HepG2 (cell line): Measurements from ENCODE around the gene FAM83G.
A peak's percentile ranks its signal among the peaks of the same experiment; 100 is the strongest.

Experiments used
- CBX2 ChIP-seq, 2 experiments: fragments of 200-600 bp in 1 of 2; sonication (generic); formaldehyde crosslinking in 1 of 2; IDR thresholded peaks; 2 replicates each; pipeline versions ENCODE4 v1.7.0 to v1.8.1; 2018 to 2022; ENCODE audit warnings: low read depth in 2 of 2, low read length in 1 of 2, mild to moderate bottlenecking in 1 of 2, missing genetic modification reagents in 1 of 2
- CHCHD3 ChIP-seq: sonication (generic); formaldehyde crosslinking; IDR thresholded peaks from 2 replicates; pipeline ENCODE4 v1.8.0; 2022; ENCODE audit warnings: mild to moderate bottlenecking, missing genetic modification reagents, moderate library complexity
- CREB1 ChIP-seq, 2 experiments: fragments of 450-650 bp in 1 of 2; IDR thresholded peaks; 2 replicates each; pipeline ENCODE4 v1.6.1; 2016 to 2017; ENCODE audit warnings: control low read depth in 1 of 2, mild to moderate bottlenecking in 1 of 2, missing compliant biosample characterization in 1 of 2, missing genetic modification characterization in 1 of 2
- CREM ChIP-seq, 2 experiments: sonication (generic) in 1 of 2; formaldehyde crosslinking in 1 of 2; IDR thresholded peaks; 2 replicates each; pipeline versions ENCODE4 v1.4.0 to v1.6.1; 2016 to 2020; ENCODE audit warnings: antibody characterized with exemption in 1 of 2, mild to moderate bottlenecking in 1 of 2, missing genetic modification reagents in 1 of 2
- CTCF ChIP-seq: sonication (generic); formaldehyde crosslinking; IDR thresholded peaks from 2 replicates; pipeline ENCODE4 v1.5.0; 2020; ENCODE audit warnings: mild to moderate bottlenecking, missing genetic modification reagents, moderate library complexity
- TCF7 ChIP-seq: sonication (generic); IDR thresholded peaks from 2 replicates; pipeline ENCODE4 v1.6.1; 2016; ENCODE audit warnings: antibody characterized with exemption, low read depth
- TCF7L2 ChIP-seq: IDR thresholded peaks from 2 replicates; pipeline ENCODE4 v1.6.1; 2011; ENCODE audit warnings: mild to moderate bottlenecking, low read depth, low read length, moderate library complexity
- YEATS4 ChIP-seq: sonication (generic); formaldehyde crosslinking; IDR thresholded peaks from 2 replicates; pipeline ENCODE4 v1.4.0; 2020; ENCODE audit warnings: missing genetic modification reagents, borderline replicate concordance
- ZBTB39 ChIP-seq: sonication (generic); formaldehyde crosslinking; IDR thresholded peaks from 2 replicates; pipeline ENCODE4 v1.5.0; 2020; ENCODE audit warnings: missing genetic modification reagents
- ZFP90 ChIP-seq: sonication (generic); formaldehyde crosslinking; IDR thresholded peaks from 2 replicates; pipeline ENCODE4 v1.8.0; 2022; ENCODE audit warnings: missing genetic modification reagents, mild to moderate bottlenecking, inconsistent platforms, borderline replicate concordance
- ZNF232 ChIP-seq: sonication (generic); formaldehyde crosslinking; IDR thresholded peaks from 2 replicates; pipeline ENCODE4 v1.4.0; 2020; ENCODE audit warnings: missing genetic modification reagents, borderline replicate concordance
- ZNF276 ChIP-seq: sonication (generic); formaldehyde crosslinking; IDR thresholded peaks from 2 replicates; pipeline ENCODE4 v1.4.0; 2020; ENCODE audit warnings: mild to moderate bottlenecking, low read depth, missing genetic modification reagents
- ZNF337 ChIP-seq: sonication (generic); formaldehyde crosslinking; IDR thresholded peaks from 2 replicates; pipeline ENCODE4 v1.5.1; 2020; ENCODE audit warnings: missing genetic modification reagents, low read depth, mild to moderate bottlenecking, borderline replicate concordance
- ZNF776 ChIP-seq: sonication (generic); formaldehyde crosslinking; IDR thresholded peaks from 2 replicates; pipeline ENCODE4 v1.4.0; 2020; ENCODE audit warnings: mild to moderate bottlenecking, missing genetic modification reagents

GRCh38 chr17:19005789-19006430, 1.3 kb upstream of the FAM83G start:
- TF ChIP-seq ZNF276 (CRISPR knock-in tag): no peak
- peak; percentile 33; the same call in 1 of the 2 replicates for TF ChIP-seq ZBTB39 (CRISPR knock-in tag)
- TF ChIP-seq CBX2 (IDR thresholded peaks at IDR 0.05; ENCODE audit: low read depth, low read length): no peak
- no peak for TF ChIP-seq CBX2 (CRISPR knock-in tag; IDR thresholded peaks at IDR 0.05; ENCODE audit: low read depth)
- no peak for TF ChIP-seq CREB1 (IDR thresholded peaks at IDR 0.05)
- no peak for TF ChIP-seq CREB1 (CRISPR knock-in tag; IDR thresholded peaks at IDR 0.05)
- no peak for TF ChIP-seq CHCHD3 (CRISPR knock-in tag)
- TF ChIP-seq CREM (IDR thresholded peaks at IDR 0.05): peak; percentile 68
- no peak for TF ChIP-seq CREM (CRISPR knock-in tag; IDR thresholded peaks at IDR 0.05)
- TF ChIP-seq ZNF337 (CRISPR knock-in tag): no peak
- no peak for TF ChIP-seq CTCF
- no peak for TF ChIP-seq ZFP90 (CRISPR knock-in tag)
- TF ChIP-seq YEATS4 (CRISPR knock-in tag): no peak; the same call in 1 of the 2 replicates
- no peak for TF ChIP-seq TCF7
- no peak for TF ChIP-seq ZNF776 (CRISPR knock-in tag)
- TF ChIP-seq TCF7L2: no peak
- TF ChIP-seq ZNF232 (CRISPR knock-in tag): no peak
